Adipocyte (in vitro differentiated cells): Measurements from ENCODE around the gene TMEM252.

Source experiments
- DNase-seq: peaks from one replicate; pipeline ENCODE4 v3.0.0-alpha.2; 2015; ENCODE audit warnings: low read depth
- H3K27me3 ChIP-seq: replicated peaks from 2 replicates; pipeline ENCODE4 v1.7.0; 2013; ENCODE audit warnings: mild to moderate bottlenecking, low read length, moderate library complexity; ENCODE audit not compliant: control insufficient read depth, insufficient read depth
- H3K36me3 ChIP-seq: 2 replicates; pipeline ENCODE4 v1.7.0; 2013; ENCODE audit warnings: low read length, mild to moderate bottlenecking, moderate library complexity; ENCODE audit not compliant: control insufficient read depth, insufficient read depth, severe bottlenecking
- H3K4me1 ChIP-seq: 2 replicates; pipeline ENCODE4 v1.7.0; 2013; ENCODE audit warnings: mild to moderate bottlenecking, low read length, moderate library complexity; ENCODE audit not compliant: control insufficient read depth, insufficient read depth
- H3K4me3 ChIP-seq: 2 replicates; pipeline ENCODE4 v1.7.0; 2013; ENCODE audit warnings: mild to moderate bottlenecking, low read length, moderate library complexity
- H3K9ac ChIP-seq: 2 replicates; pipeline ENCODE4 v1.7.0; 2013; ENCODE audit warnings: mild to moderate bottlenecking, low read length, moderate library complexity
- H3K9me3 ChIP-seq: 2 replicates; pipeline ENCODE4 v1.7.0; 2013; ENCODE audit warnings: mild to moderate bottlenecking, low read length, moderate library complexity; ENCODE audit not compliant: control insufficient read depth

Gene TMEM252

GRCh38 chr9:68558545-68558944, 17.9 kb upstream of the TMEM252 start:
- peaks cover 11% of the 10 kb centered on the region for H3K4me1 ChIP-seq
- DNase-seq: no peak
- H3K36me3 ChIP-seq: no peaks in the 10 kb centered on the region
- H3K27me3 ChIP-seq: no peaks in the 10 kb centered on the region
- no peaks in the 10 kb centered on the region for H3K9me3 ChIP-seq
- no peak overlapping the region for H3K4me3 ChIP-seq
- no peak overlapping the region for H3K9ac ChIP-seq

GRCh38 chr9:68555437-68556150, 14.9 kb upstream of the TMEM252 start:
- Histone ChIP-seq H3K36me3 (no peaks in the 10 kb centered on the region), H3K4me1 (peaks cover 19% of the 10 kb centered on the region), H3K27me3 (no peaks in the 10 kb centered on the region), H3K4me3 (no peak overlapping the region), H3K9ac (no peak overlapping the region), H3K9me3 (no peaks in the 10 kb centered on the region)
- no peak for DNase-seq

DNA sequence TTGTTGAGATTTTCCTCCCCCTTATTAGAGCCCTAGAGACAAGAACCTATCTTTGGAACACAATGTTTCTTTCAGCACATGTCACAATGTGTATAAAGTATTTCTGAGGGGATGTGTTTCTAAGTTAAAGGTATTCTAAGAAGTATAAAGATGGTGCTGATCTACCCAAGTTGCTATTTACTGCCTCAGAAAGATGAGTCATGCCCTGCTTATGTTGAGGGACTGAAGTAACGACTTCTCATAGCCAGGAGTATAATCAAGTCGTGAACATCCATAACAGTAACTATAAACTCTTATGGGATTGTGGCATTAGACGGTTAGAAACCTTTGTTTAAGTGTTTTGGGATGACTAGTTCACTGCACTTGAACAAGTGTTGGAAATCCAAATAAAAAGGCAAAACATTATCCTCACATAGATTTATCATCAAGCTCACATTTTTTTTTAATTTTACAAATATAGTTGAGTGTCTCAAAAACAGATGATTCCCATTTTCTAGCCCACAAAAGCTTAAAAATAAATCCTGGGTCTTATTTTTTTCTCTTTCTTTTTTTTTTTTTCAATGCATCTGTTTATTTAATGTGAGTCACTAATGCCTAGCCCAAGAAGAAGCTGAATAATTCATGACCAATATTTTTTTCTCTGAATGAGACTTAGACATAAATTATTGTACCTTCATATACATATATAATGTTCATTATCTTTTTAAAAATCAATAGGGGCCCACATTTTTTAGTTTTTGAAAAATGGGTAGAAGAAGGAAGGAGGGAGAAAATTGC, 12.2 kb upstream of the TMEM252 start:
- Histone ChIP-seq H3K27me3 (no peaks in the 10 kb centered on the region), H3K4me3 (no peak overlapping the region), H3K9me3 (no peaks in the 10 kb centered on the region), H3K9ac (no peak overlapping the region), H3K36me3 (no peaks in the 10 kb centered on the region), H3K4me1 (peaks cover 12% of the 10 kb centered on the region)
- DNase-seq: no peak

- H3K4me1 ChIP-seq: peaks cover 20% of the 10 kb centered on the region
- no peak overlapping the region for H3K9ac ChIP-seq
- no peaks in the 10 kb centered on the region for H3K36me3 ChIP-seq
- H3K9me3 ChIP-seq: no peaks in the 10 kb centered on the region
- DNase-seq: no peak
- H3K27me3 ChIP-seq: no peaks in the 10 kb centered on the region
- H3K4me3 ChIP-seq: no peak overlapping the region
Observed at GRCh38 chr9:68551191-68551590, 10.5 kb upstream of the TMEM252 start.

- no peaks in the 10 kb centered on the region for H3K27me3 ChIP-seq
- DNase-seq: no peak
- H3K9me3 ChIP-seq: no peaks in the 10 kb centered on the region
- H3K4me1 ChIP-seq: peaks cover 20% of the 10 kb centered on the region
- H3K9ac ChIP-seq: no peak overlapping the region
- H3K36me3 ChIP-seq: no peaks in the 10 kb centered on the region
- H3K4me3 ChIP-seq: no peak overlapping the region
Observed at GRCh38 chr9:68548241-68548640, 7.6 kb upstream of the TMEM252 start.

DNA sequence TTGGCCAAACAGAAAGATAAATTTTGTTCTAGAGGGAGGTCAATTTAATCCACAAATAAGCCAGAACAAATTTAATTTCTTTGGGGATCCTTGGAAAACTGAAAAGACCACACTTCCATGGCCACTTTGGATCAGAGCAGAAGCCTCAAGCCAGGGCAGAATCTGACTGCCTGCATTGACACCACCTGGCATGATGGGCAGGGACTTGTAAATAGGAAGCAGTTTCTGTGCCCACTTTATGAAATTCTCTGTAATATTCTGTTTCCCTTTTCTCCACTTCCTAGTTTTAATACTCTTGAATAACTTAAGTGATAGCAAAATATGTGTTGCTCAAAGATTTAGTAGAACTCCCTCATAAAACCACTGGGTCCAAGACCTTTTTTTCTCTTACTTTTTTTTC, 6.7 kb upstream of the TMEM252 start:
- no peaks in the 10 kb centered on the region for H3K36me3 ChIP-seq
- H3K27me3 ChIP-seq: no peaks in the 10 kb centered on the region
- no peak overlapping the region for H3K9ac ChIP-seq
- H3K4me3 ChIP-seq: no peak overlapping the region
- DNase-seq: no peak
- H3K4me1 ChIP-seq: peaks cover 14% of the 10 kb centered on the region
- no peaks in the 10 kb centered on the region for H3K9me3 ChIP-seq

- Histone ChIP-seq H3K36me3 (no peaks in the 10 kb centered on the region), H3K9me3 (no peaks in the 10 kb centered on the region), H3K27me3 (peaks cover 4% of the 10 kb centered on the region)
Observed at GRCh38 chr9:68546596-68547390, 6.1 kb upstream of the TMEM252 start.

DNA sequence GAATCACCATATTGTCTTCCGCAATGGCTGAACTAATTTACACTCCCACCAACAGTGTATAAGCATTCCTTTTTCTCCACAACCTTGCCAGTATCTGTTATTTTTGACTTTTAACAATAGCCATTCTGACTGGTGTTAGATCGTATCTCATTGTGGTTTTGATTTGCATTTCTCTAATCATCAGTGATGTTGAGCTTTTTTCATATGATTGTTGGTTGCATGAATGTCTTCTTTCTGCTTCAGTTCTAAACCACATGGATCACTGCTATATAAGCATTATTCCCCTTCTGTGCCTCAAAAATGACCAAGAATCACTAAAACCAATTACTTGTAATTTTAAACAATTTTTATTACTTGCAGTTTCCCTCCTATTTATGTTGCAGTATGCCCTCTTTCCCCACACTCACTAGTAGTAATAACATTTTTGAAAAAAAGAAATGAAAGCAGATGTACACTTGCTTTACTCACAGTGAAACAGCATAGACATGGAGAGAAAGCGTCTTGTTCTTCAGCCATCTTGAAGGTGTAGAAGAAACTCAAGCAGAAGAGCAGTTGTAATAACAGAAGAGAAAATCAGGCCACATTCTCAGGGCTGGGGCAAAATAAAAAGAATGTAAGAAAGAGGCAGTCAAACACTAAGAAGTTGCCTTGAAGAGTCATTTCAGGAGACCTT, 4.5 kb upstream of the TMEM252 start:
- peaks cover 5% of the 10 kb centered on the region for H3K27me3 ChIP-seq
- H3K9me3 ChIP-seq: no peaks in the 10 kb centered on the region
- no peak overlapping the region for H3K9ac ChIP-seq
- peaks cover 8% of the 10 kb centered on the region for H3K4me1 ChIP-seq
- no peaks in the 10 kb centered on the region for H3K36me3 ChIP-seq
- no peak overlapping the region for H3K4me3 ChIP-seq
- DNase-seq: no peak

More at GRCh38 chr9:68546596-68547390, 6.1 kb upstream of the TMEM252 start:
- Histone ChIP-seq H3K4me3 (no peak overlapping the region), H3K4me1 (peaks cover 8% of the 10 kb centered on the region), H3K9ac (no peak overlapping the region)
- DNase-seq: no peak

- no peak for DNase-seq
- peaks cover 5% of the 10 kb centered on the region for H3K27me3 ChIP-seq
Observed at GRCh38 chr9:68541568-68541967, 885 bp upstream of the TMEM252 start.

DNA sequence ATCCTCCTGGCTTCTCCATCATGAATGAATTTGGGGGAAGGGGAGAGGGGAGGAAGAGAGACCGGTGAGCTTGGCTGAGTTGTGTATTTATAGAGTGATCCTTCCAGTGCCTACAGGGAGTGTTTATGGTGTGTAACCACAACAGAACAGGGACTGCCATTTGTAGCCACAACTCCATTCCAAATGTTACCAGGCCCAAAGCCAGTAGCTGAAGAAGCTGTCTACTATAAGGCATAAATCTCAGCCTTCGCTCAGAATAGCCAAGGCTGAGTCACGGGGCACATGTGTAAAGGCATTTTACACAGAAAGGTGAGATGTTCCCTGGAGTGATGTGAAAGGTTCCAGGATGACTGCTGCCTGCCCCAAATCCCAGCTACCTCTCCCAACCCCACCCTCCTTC, 2.5 kb downstream of the TMEM252 start:
- H3K27me3 ChIP-seq: peaks cover 9% of the 10 kb centered on the region

More at GRCh38 chr9:68541568-68541967, 885 bp upstream of the TMEM252 start:
- peaks cover 1% of the 10 kb centered on the region for H3K4me1 ChIP-seq
- H3K36me3 ChIP-seq: no peaks in the 10 kb centered on the region
- H3K9ac ChIP-seq: no peak overlapping the region
- H3K9me3 ChIP-seq: no peaks in the 10 kb centered on the region
- no peak overlapping the region for H3K4me3 ChIP-seq

DNA sequence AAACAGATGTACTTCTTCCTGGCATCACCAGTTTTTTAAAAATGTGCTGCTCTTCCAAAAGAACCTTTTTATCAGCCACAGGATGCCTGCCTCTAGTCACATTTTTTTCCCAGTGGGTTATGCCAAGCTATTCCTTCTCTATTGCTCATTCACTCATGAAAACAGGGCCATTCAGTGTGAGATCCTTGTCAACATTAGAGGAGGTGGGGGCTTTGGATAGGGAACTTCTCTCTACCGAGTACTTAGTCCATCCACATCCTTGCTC, 3.1 kb downstream of the TMEM252 start:
- no peaks in the 10 kb centered on the region for H3K4me1 ChIP-seq

More for the DNA sequence above, 2.5 kb downstream of the TMEM252 start:
- no peaks in the 10 kb centered on the region for H3K4me1 ChIP-seq
- no peak overlapping the region for H3K9ac ChIP-seq
- H3K4me3 ChIP-seq: no peak overlapping the region
- DNase-seq: no peak
- H3K9me3 ChIP-seq: no peaks in the 10 kb centered on the region
- no peaks in the 10 kb centered on the region for H3K36me3 ChIP-seq

More for the DNA sequence above, 3.1 kb downstream of the TMEM252 start:
- peaks cover 9% of the 10 kb centered on the region for H3K27me3 ChIP-seq
- no peak overlapping the region for H3K9ac ChIP-seq
- no peaks in the 10 kb centered on the region for H3K36me3 ChIP-seq
- no peaks in the 10 kb centered on the region for H3K9me3 ChIP-seq
- no peak overlapping the region for H3K4me3 ChIP-seq
- DNase-seq: no peak
